NCI-H1417 (cell line): ENCODE measurements around the gene PP2D1.
"Not testable (repeated sequence)": the region's sequence is repeated elsewhere in the genome, so short reads cannot be mapped to it uniquely, and the experiment has no call there.

Experiments used
- DNase-seq, 3 experiments: peaks; one replicate each; lab custom pipeline; 2025; lab: John Stamatoyannopoulos, UW

PP2D1 gene

GRCh38 chr3:20012164-20012563 is at the start of gene PP2D1:
TSS of gene PP2D1 (minus strand) at chr3:20012264. CDS start at chr3:20012072, 192 bp downstream.
- no peak for DNase-seq

DNA sequence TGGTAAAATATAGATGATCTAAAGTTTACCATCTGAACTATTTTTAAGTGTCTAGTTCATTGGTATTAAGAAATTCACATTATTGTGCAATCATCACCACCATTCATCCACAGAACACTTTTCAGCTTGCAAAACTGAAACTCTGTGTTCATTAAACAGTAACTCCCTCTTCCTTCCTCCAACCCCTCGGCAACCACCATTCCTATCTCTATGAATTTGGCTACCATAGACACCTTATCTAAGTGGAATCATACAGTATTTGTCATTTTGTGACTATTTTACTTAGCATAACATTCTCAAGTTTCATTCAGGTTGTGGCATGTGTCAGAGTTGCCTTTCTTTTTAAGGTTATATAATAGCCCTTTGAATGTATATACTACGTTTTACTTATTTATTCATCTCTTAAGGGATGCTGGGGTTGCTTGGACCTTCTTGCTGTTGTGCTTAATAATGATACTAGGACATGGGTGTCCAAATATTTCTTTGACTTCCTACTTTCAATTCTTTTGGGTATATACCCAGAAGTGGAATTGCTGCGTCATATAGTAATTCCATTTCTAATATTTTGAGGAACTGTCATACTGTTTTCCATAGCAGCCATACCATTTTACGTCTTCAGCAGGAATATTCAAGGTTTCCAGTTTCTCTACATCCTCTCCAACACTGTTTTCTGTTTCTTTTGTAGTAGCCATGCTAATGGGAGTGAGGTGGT is 49.1 kb upstream of the PP2D1 start:
- DNase-seq = peak in 1 of 3 experiments; percentile 1

GRCh38 chr3:20059929-20060328 is 47.9 kb upstream of the PP2D1 start:
- no peak for DNase-seq

DNA sequence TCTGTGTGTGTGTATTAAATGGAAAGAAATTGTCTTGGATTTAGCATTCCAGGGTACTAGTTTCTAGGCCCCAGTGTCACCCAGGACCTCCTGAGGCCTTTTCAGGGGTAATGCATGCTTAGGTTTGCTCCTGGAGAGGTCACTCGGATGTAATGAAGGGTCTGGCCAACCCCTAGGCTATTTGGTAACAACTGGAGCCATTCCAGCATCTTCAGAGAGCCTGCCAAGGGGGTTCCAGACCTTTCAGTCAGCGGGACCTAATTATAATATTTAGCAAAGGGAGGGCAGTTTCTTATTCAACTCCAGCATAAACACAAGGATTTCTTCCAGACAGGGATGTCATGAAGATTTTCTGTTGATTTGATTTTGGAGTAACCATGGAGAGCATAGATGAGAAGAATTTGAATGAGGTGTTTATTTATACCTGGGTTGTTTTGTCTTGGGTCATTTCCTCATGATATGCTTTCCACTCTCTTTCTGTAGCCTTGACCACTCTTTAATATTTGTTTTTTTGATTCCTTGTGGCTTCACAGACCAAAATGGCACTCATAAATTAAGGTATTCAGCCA is 45.6 kb upstream of the PP2D1 start:
- no peak for DNase-seq

DNA sequence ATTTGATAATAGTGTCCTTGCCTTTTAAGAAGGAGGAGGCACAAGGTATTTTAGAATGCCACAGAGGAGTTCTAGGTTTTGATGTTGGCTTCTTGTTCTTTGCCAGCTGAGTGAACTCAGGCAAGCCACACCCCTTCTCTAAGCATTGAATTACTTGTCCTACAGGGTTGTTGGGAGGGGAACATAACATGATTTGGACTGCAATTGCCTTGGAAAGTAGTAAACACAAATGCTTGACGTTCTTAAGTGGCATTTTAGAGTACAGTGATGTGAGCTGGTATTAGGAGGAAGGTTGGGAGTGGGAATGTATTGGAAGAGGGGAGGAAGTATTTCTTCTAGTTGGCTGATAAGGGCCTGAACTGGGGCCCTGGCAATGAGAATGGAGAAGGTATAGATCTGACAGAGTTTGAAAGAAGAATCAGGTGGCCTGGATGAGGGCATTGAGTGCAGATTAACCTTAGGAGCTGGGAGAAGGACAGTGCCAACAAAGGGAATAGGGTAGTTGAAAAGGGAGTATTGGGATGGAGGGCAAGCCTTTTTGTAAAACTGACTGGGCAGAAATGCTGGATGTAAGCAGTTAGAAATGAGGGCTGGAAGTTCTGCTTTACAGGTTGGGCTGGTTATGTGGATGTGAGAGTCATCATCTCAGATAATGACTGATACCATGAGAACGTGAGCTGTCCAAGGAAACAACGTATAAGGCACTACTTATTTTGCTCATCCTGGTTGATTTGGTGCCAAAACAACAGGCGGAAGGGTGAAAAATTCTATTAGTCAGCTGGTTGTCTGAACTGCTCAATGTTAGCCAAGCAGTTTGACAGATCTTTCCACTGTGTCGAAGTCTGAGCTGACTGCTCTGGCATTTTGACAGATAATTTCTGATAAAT is 44.9 kb upstream of the PP2D1 start:
- DNase-seq = peak in 1 of 3 experiments; percentile 4

DNA sequence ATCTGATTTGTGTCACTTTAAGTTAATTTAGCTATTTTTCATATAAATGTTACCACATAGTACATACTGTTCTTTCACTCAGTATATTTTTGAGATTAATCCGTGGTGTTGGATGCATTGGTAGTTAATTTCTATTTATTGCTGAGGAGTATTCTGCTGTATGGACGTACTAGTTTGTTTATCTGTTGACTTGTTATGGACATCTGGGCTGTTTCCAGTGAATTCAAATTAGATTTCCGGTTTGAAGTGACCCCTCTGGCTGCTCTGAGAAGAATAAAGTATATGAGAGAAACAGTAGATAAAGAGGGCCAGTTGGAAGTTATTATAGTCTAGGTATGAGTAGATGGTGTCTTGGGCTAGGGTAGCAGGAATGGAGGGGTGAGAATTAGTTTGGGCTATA is 43.8 kb upstream of the PP2D1 start:
- no peak for DNase-seq

DNA sequence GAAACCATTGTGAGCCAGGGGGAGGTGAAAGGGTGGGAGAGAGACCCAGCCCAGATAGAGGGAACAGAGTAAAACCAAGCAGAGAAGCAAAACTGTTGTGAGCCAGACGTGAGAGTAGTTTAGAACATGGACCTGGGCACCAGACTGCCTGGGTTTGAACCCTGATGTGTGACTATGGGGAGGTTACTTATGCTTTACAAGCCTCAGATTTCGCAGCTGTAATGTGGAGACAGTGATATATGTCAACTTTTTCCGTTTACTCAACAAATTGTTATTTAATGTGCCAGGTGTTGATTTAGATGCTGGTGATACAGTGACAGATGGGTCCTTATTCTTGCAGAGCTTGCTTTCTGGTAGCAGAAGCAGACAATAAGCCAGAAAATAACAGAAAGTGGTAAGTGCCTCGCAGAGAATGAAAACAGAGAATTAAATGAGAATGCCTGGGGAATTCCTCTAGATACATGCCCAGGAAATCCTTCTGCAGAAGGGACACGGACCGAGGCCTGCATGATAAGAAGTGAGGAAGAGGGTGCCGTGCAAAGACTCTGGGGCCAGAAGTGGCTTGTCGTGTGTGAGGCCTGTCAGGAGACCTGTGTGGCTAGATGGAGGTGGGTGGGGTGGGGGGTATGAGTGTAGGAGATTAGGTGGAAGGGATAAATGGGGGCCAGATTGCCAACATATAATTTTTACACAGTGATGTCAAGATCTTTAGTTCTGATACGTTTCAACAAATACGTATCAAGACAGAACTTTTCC is 43.1 kb upstream of the PP2D1 start:
- peak in 1 of 3 experiments; percentile 30 for DNase-seq

DNA sequence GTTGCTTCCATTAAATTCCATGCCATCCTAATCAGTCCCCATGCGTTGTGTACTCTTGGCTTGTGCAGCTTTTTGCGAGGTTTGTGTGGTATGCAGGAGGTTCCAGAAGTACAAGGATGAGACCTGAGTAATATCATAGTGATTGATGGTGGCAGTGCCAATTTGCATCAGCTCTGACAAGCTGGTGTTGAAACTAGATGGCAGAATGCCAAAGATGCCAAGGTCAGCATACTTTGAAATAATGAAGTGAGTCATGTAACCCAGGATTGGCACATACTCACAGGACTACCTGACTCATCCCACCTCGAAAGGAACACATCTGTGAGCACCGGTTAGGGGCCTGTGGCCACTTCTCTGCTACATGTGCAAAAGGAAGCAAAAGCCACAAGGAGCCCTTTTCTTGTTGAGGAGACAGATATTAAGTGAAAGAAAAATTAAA is 42.5 kb upstream of the PP2D1 start:
- peak in 1 of 3 experiments; percentile 39 for DNase-seq

GRCh38 chr3:20052851-20053250 is 40.8 kb upstream of the PP2D1 start:
- no peak for DNase-seq

GRCh38 chr3:20051123-20051806 is 39.2 kb upstream of the PP2D1 start:
- no peak for DNase-seq

GRCh38 chr3:20047976-20048883 is 36.2 kb upstream of the PP2D1 start:
- no peak for DNase-seq

- DNase-seq = no peak
These were observed 35.3 kb upstream of the PP2D1 start for GRCh38 chr3:20047341-20047779.

GRCh38 chr3:20046556-20046955 is 34.5 kb upstream of the PP2D1 start:
- DNase-seq = no peak

DNA sequence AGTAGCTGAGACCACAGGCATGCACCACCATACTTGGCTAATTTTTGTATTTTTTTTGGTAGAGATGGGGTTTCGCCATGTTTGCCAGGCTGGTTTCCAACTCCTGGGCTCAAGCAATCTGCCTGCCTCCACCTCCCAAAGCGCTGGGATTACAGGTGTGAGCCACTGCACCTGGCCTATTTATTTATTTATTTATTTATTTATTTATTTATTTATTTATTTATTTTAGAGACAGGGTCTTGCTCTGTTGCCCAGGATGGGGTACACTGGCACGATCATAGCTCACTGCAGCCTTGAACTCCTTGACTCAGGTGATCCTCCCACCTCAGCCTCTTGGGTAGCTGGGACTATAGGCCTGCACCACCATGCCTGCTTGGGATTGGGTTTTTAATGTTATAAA is 33.1 kb upstream of the PP2D1 start:
- DNase-seq = not testable (repeated sequence)

DNA sequence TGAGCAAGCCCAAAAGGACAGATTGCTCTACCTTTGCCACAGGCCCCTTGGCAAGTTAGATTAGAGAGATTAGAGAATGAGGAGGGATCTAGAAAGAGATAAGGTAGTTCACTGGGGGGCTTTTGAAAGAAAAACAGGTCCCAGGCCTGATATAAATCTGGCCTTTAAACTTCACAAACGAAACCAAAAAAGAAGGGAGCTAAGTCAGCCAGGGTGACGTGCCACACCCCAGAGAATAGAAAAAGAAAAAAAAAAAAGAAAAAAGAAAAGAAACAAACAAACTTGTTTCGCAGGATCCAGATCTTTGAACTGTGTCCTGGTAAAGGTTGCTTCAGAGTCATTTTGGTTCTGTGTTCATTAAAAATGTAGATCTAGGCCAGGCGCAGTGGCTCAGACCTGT is 31.8 kb upstream of the PP2D1 start:
- no peak for DNase-seq

GRCh38 chr3:20043396-20043795 is 31.3 kb upstream of the PP2D1 start:
- no peak for DNase-seq

GRCh38 chr3:20042331-20042730 is 30.3 kb upstream of the PP2D1 start:
- DNase-seq = no peak

GRCh38 chr3:20041197-20041780 is 29.2 kb upstream of the PP2D1 start:
- DNase-seq = peak; percentile 21 to 73 (median 62)

- DNase-seq = peak; percentile 47 to 62 (median 50)
These were observed 28.6 kb upstream of the PP2D1 start for GRCh38 chr3:20040548-20041196.
